Lower leg skin (tissue), 3 donors: ENCODE results near the gene RNF213.

Source experiments
- CTCF ChIP-seq, 3 donors: fragments of 450-650 bp; IDR thresholded peaks; one replicate each; pipeline ENCODE4 v1.5.1; 2016; ENCODE audit warnings: antibody characterized with exemption in 3 of 3, mild to moderate bottlenecking in 3 of 3, moderate library complexity in 2 of 3
- POLR2A ChIP-seq, 2 donors: fragments of 450-650 bp; IDR thresholded peaks; one replicate each; pipeline ENCODE4 v1.6.1; 2016 to 2017; ENCODE audit warnings: antibody characterized with exemption in 2 of 2, mild to moderate bottlenecking in 1 of 2, moderate library complexity in 1 of 2

GRCh38 chr17:80268427-80268826 lies 7.8 kb downstream of the RNF213 start:
- TF ChIP-seq CTCF (IDR thresholded peaks at IDR 0.05) (no peak), POLR2A (IDR thresholded peaks at IDR 0.05) (no peak)
